ENCODE measurements around the gene ZNF154.

ZNF154 gene

GRCh38 chr19:57708641-57709361, at the start of gene ZNF154:
ZNF154 (minus strand) TSS chr19:57709204; CDS start chr19:57708971, 233 bp downstream.
- in situ Hi-C loops (cut with MboI; ENCODE audit: low pct_unique_long_range_greater_than_20kb, low sequenced_read_pairs, unreplicated experiment): no loop called here
- DNase-seq (ENCODE audit: low spot score): peak; percentile 67
- TF ChIP-seq CTCF (IDR thresholded peaks at IDR 0.05; ENCODE audit: extremely low read depth, insufficient read depth, missing control alignments): no peak

- TF ChIP-seq CTCF (IDR thresholded peaks at IDR 0.05; ENCODE audit: extremely low read depth, insufficient read depth, missing control alignments): no peak
- DNase-seq (ENCODE audit: low spot score): no peak
- in situ Hi-C loops (cut with MboI; ENCODE audit: low pct_unique_long_range_greater_than_20kb, low sequenced_read_pairs, unreplicated experiment): no loop called here
Measured at GRCh38 chr19:57757941-57758340, 48.9 kb upstream of the ZNF154 start.

DNA sequence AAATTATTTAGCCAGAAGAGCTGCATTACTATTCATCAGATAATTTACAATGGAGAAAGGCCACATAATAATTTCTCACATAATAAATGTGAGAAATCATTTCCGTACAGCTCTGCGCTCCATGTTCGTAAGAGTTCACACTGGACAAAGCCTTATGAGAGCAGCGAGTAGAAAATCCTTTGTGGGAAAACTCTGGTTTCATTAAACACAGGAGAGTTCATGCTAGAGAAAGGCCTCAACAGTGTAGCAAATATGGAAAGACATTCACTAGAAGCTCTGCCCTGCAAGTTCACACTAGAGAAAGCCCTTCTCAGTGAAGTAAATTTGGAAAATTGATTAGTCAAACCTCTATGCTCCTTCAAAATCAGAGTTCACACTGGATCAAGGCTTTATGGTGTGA, 46.0 kb upstream of the ZNF154 start:
- no peak for DNase-seq (ENCODE audit: low spot score)
- in situ Hi-C loops (cut with MboI; ENCODE audit: low pct_unique_long_range_greater_than_20kb, low sequenced_read_pairs, unreplicated experiment): no loop called here
- no peak for TF ChIP-seq CTCF (IDR thresholded peaks at IDR 0.05; ENCODE audit: extremely low read depth, insufficient read depth, missing control alignments)

DNA sequence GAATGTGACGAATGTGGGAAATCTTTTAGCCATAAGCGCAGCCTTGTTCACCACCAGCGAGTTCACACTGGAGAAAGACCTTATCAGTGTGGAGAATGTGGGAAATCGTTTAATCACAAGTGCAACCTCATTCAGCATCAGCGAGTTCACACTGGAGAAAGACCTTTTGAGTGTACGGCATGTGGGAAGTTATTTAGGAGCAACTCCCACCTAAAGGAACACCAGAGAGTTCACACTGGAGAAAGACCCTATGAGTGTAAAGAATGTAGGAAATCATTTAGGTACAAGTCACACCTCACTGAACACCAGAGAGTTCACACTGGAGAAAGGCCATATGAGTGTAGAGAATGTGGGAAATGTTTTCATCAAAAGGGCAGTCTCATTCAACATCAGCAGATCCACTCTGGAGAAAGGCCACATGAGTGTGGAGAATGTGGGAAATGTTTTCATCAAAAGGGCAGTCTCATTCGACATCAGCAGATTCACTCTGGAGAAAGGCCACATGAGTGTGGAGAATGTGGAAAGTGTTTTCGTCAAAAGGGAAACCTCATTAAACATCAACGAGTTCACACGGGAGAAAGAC, 45.2 kb upstream of the ZNF154 start:
- TF ChIP-seq CTCF (IDR thresholded peaks at IDR 0.05; ENCODE audit: extremely low read depth, insufficient read depth, missing control alignments): no peak
- in situ Hi-C loops (cut with MboI; ENCODE audit: low pct_unique_long_range_greater_than_20kb, low sequenced_read_pairs, unreplicated experiment): no loop called here
- DNase-seq (ENCODE audit: low spot score): no peak

GRCh38 chr19:57748029-57748428, 39.0 kb upstream of the ZNF154 start:
- in situ Hi-C loops (cut with MboI; ENCODE audit: low pct_unique_long_range_greater_than_20kb, low sequenced_read_pairs, unreplicated experiment): no loop called here
- TF ChIP-seq CTCF (IDR thresholded peaks at IDR 0.05; ENCODE audit: extremely low read depth, insufficient read depth, missing control alignments): no peak
- DNase-seq (ENCODE audit: low spot score): no peak

DNA sequence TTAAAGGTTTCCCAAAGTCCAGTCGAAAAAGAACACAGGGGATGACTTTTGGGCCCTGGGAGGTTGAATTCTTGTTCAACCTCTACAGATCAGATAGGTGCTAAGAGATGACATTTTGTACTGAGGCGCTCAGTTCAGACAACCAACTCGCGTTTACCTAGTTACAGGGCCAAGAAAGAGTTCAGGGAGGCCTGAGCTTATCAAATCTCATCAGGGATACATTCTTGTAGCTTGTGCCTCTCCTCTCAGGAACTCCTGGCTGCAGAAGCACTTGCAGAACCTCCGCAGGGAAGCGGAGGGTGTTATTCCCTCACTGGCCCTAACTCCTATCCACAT, 38.4 kb upstream of the ZNF154 start:
- in situ Hi-C loops (cut with MboI; ENCODE audit: low pct_unique_long_range_greater_than_20kb, low sequenced_read_pairs, unreplicated experiment): no loop called here
- no peak for DNase-seq (ENCODE audit: low spot score)
- TF ChIP-seq CTCF (IDR thresholded peaks at IDR 0.05; ENCODE audit: extremely low read depth, insufficient read depth, missing control alignments): no peak

Measured in GM13977 (cell line).